HUES48 (cell line): Measurements from ENCODE around the gene SLC47A1.

Source experiments
- H3K27ac ChIP-seq: one replicate; pipeline ENCODE4 v1.7.0; 2013; ENCODE audit warnings: low read depth, low read length, inconsistent platforms
- H3K27me3 ChIP-seq: 2 replicates; pipeline ENCODE4 v1.6.1; 2013; ENCODE audit warnings: mild to moderate bottlenecking, low read length; ENCODE audit not compliant: control insufficient read depth, insufficient read depth
- H3K36me3 ChIP-seq: 2 replicates; pipeline ENCODE4 v1.6.1; 2013; ENCODE audit warnings: low read length; ENCODE audit not compliant: control insufficient read depth, insufficient read depth
- H3K4me1 ChIP-seq: 2 replicates; pipeline ENCODE4 v1.6.1; 2013; ENCODE audit warnings: mild to moderate bottlenecking, low read length; ENCODE audit not compliant: control insufficient read depth, insufficient read depth
- H3K4me3 ChIP-seq: 2 replicates; pipeline ENCODE4 v1.5.1; 2013; ENCODE audit warnings: mild to moderate bottlenecking, low read depth, low read length
- H3K9ac ChIP-seq: 2 replicates; pipeline ENCODE4 v1.6.1; 2013; ENCODE audit warnings: mild to moderate bottlenecking, low read depth, low read length, moderate library complexity
- H3K9me3 ChIP-seq: 2 replicates; pipeline ENCODE4 v1.6.1; 2013; ENCODE audit warnings: low read length; ENCODE audit not compliant: control insufficient read depth, insufficient read depth

The SLC47A1 gene

GRCh38 chr17:19541445-19541844 is 7.8 kb downstream of the SLC47A1 start:
- H3K4me3 ChIP-seq: no peak overlapping the region
- H3K4me1 ChIP-seq: peaks cover 2% of the 10 kb centered on the region; the same call in 1 of the 2 replicates
- H3K27ac ChIP-seq: no peak overlapping the region
- no peaks in the 10 kb centered on the region for H3K36me3 ChIP-seq
- 0 out of 2 replicates have a peak, but pooled peaks cover under 1% of the 10 kb centered on the region for H3K27me3 ChIP-seq
- H3K9me3 ChIP-seq: no peaks in the 10 kb centered on the region
- H3K9ac ChIP-seq: no peak overlapping the region

- no peak overlapping the region for H3K27ac ChIP-seq
- no peaks in the 10 kb centered on the region for H3K27me3 ChIP-seq
- no peak overlapping the region for H3K9ac ChIP-seq
- H3K9me3 ChIP-seq: no peaks in the 10 kb centered on the region
- H3K36me3 ChIP-seq: no peaks in the 10 kb centered on the region
- H3K4me3 ChIP-seq: no peak overlapping the region
- H3K4me1 ChIP-seq: peaks cover 2% of the 10 kb centered on the region; the same call in 1 of the 2 replicates
Observed at GRCh38 chr17:19542247-19542646, 8.6 kb downstream of the SLC47A1 start.

GRCh38 chr17:19544366-19544765 is 10.7 kb downstream of the SLC47A1 start:
- H3K4me1 ChIP-seq: peaks cover 5% of the 10 kb centered on the region; the same call in 1 of the 2 replicates
- H3K9me3 ChIP-seq: no peaks in the 10 kb centered on the region
- no peaks in the 10 kb centered on the region for H3K36me3 ChIP-seq
- no peaks in the 10 kb centered on the region for H3K27me3 ChIP-seq
- H3K9ac ChIP-seq: no peak overlapping the region
- H3K27ac ChIP-seq: no peak overlapping the region
- no peak overlapping the region for H3K4me3 ChIP-seq

- Histone ChIP-seq H3K27ac (peak overlapping the region; percentile 47), H3K4me1 (peaks cover 5% of the 10 kb centered on the region; the same call in 1 of the 2 replicates), H3K4me3 (no peak overlapping the region), H3K9ac (no peak overlapping the region), H3K27me3 (no peaks in the 10 kb centered on the region), H3K36me3 (no peaks in the 10 kb centered on the region), H3K9me3 (no peaks in the 10 kb centered on the region)
Observed at GRCh38 chr17:19546289-19547065, 12.8 kb downstream of the SLC47A1 start.

GRCh38 chr17:19549746-19550623 is 16.3 kb downstream of the SLC47A1 start:
- Histone ChIP-seq H3K27me3 (no peaks in the 10 kb centered on the region), H3K4me3 (no peak overlapping the region), H3K4me1 (peaks cover 5% of the 10 kb centered on the region; the same call in 1 of the 2 replicates), H3K36me3 (no peaks in the 10 kb centered on the region), H3K27ac (no peak overlapping the region), H3K9ac (no peak overlapping the region), H3K9me3 (no peaks in the 10 kb centered on the region)

- Histone ChIP-seq H3K27me3 (no peaks in the 10 kb centered on the region), H3K4me1 (peaks cover 5% of the 10 kb centered on the region; the same call in 1 of the 2 replicates), H3K9me3 (no peaks in the 10 kb centered on the region), H3K27ac (no peak overlapping the region), H3K36me3 (no peaks in the 10 kb centered on the region), H3K4me3 (no peak overlapping the region), H3K9ac (no peak overlapping the region)
Observed at GRCh38 chr17:19551165-19551564, 17.5 kb downstream of the SLC47A1 start.

GRCh38 chr17:19551591-19552148 is 18.0 kb downstream of the SLC47A1 start:
- H3K4me1 ChIP-seq: peaks cover 5% of the 10 kb centered on the region; the same call in 1 of the 2 replicates
- no peak overlapping the region for H3K27ac ChIP-seq
- no peaks in the 10 kb centered on the region for H3K36me3 ChIP-seq
- H3K9me3 ChIP-seq: no peaks in the 10 kb centered on the region
- no peaks in the 10 kb centered on the region for H3K27me3 ChIP-seq
- H3K9ac ChIP-seq: no peak overlapping the region
- no peak overlapping the region for H3K4me3 ChIP-seq

- H3K27ac ChIP-seq: no peak overlapping the region
- peaks cover 4% of the 10 kb centered on the region; the same call in 1 of the 2 replicates for H3K9me3 ChIP-seq
- no peak overlapping the region for H3K9ac ChIP-seq
- peaks cover 4% of the 10 kb centered on the region; the same call in 1 of the 2 replicates for H3K4me1 ChIP-seq
- no peaks in the 10 kb centered on the region for H3K27me3 ChIP-seq
- no peak overlapping the region for H3K4me3 ChIP-seq
- no peaks in the 10 kb centered on the region for H3K36me3 ChIP-seq
Observed at GRCh38 chr17:19553036-19553435, 19.4 kb downstream of the SLC47A1 start.

- Histone ChIP-seq H3K27ac (no peak overlapping the region), H3K27me3 (no peaks in the 10 kb centered on the region), H3K4me1 (no peaks in the 10 kb centered on the region; the same call in 1 of the 2 replicates), H3K9me3 (peaks cover 5% of the 10 kb centered on the region; the same call in 1 of the 2 replicates), H3K36me3 (no peaks in the 10 kb centered on the region), H3K9ac (no peak overlapping the region), H3K4me3 (no peak overlapping the region)
Observed at GRCh38 chr17:19554393-19554792, 20.7 kb downstream of the SLC47A1 start.

GRCh38 chr17:19555746-19556145 is 22.1 kb downstream of the SLC47A1 start:
- no peaks in the 10 kb centered on the region for H3K36me3 ChIP-seq
- no peaks in the 10 kb centered on the region for H3K27me3 ChIP-seq
- no peak overlapping the region for H3K4me3 ChIP-seq
- H3K9me3 ChIP-seq: peaks cover 5% of the 10 kb centered on the region; the same call in 1 of the 2 replicates
- H3K27ac ChIP-seq: no peak overlapping the region
- H3K4me1 ChIP-seq: peaks cover 5% of the 10 kb centered on the region; the same call in 1 of the 2 replicates
- H3K9ac ChIP-seq: no peak overlapping the region
